GM15510 (cell line): ENCODE measurements around the gene MYH2.

Source experiments
- POLR2A ChIP-seq: IDR thresholded peaks from 3 replicates; pipeline ENCODE4 v1.6.1; 2011; ENCODE audit warnings: borderline replicate concordance; ENCODE audit not compliant: insufficient read length; ENCODE audit errors: extremely low read depth

Gene MYH2

DNA sequence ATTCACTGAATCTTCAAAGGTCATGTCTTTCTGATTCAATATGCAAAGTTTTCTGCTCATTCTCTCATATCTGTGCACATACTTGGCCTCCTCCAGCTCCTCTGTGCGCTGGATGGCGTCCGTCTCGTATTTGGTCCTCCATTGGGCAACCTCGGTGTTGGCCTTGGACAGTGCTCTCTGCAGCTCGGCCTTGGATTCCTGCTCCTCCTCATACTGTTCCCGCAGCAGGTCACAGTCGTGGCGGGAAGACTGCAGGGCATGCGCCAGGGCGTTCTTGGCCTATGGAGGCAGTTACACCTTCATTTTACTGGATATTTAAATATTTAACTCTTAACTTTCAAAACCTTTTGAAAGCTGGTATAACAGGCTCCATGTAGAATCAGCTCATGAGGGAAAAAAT lies 22.9 kb downstream of the MYH2 start:
- no peak for TF ChIP-seq POLR2A

DNA sequence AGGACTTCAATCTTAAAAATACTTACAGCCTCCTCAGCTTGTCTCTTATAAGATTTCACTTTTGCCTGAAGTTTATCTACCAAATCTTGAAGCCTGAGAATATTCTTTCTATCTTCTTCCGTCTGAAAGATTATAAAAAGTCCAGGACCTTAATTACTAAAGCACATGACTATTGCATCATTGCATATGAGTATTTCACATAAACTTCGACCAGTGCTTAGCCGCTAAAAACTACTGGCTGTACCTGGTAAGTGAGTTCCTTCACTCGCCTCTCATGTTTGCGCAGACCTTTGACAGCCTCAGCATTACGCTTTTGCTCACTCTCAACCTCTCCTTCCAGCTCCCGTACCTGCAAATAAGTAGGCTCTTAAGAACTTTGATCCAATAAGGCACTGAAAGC lies 26.4 kb downstream of the MYH2 start:
- TF ChIP-seq POLR2A, result no peak

DNA sequence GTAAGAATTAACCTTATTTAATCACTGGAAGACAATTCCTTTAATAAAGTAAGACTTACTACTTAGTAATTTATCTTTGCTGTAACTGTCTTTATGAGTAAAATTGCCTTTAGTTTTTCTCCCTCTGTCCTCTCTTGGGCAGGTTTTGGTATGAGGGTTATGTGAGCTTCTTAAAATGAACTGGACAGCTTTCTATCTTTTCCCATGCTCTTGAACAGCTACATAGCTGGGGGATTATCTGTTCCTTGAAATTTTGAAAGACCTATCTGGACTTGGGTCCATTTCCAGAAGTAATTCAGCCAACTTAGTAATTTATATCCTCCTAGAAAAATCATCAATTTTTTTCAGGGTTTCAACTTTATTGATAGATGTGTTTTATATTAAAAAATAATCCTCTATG lies 27.5 kb downstream of the MYH2 start:
- TF ChIP-seq POLR2A, result no peak

DNA sequence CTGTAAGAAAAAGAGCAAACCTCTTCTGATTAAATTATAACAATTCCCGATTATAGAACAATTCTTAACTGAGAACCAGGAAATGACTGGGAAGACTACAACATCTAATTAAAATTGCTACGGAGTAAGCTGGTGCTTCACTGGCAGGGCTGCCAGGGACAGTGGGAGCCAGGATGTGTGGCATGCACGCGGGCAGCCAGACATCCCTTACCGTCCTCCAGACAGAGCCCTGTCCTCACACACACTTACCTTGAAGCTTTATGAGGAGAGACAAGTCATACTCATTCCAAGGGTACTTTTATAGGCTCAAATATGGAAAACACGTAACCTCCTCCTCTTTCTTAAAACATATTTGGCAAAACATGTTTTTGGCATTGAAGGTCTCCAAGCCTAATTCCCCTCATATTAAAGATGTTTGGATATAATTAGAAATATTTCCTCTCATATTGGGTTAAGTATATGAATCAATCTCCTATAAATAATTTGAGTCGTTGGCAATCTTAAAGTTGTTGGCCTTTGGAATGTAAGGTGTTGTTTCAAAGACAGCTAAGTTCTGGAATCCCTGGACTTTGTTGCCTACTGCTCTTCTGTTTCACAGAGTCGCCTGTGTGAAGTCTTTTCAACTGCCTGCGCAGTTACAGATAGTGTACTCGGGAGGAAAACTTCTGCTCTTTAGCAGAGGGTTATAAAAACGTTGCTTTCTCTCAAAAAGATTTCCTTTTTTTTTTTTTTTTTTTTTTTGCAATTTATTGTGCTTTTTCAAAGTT lies 31.0 kb downstream of the MYH2 start, which contains the start of gene MYH1:
Gene MYH1 (minus strand): TSS at position 272 of the 767 bp plus-strand sequence. CDS start 1,900 bp downstream, outside the sequence.
- TF ChIP-seq POLR2A, result no peak

DNA sequence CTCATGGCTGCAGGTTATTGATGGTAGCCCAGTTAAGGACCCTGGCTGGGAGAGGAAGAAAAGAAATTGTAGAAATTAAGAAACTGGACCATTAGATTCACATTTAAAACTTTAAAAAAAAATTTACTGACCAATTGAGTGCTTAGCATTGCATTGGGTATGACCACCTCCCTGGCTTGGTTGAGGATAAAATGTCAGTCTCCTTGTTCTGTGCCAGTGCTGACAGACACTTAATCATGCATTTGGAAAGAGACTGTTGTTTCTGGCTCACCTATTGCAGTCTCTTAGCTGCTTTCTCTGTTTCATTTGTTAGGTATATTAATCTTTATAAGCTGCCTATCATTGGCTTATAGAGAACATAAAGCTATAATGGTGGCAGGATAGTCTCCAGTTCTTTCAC lies 32.8 kb downstream of the MYH2 start:
- no peak for TF ChIP-seq POLR2A

DNA sequence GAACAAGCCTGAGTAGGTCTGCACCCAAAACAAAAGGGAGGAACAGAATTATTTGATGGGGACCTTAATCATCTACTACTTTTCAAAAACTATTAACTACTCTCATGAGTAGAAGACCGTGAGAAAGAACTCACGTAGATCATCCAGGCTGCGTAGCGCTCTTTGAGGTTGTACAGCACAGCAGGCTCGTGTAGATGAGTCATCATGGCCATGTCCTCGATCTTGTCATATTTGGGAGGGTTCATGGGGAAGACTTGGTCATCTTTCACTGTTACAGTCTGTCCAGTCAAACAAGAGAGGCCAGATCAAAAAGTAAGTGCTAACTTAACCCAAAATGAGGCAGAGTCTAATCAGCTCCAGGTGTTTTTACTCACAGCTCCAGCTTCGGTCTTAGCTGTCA lies 33.4 kb downstream of the MYH2 start:
- TF ChIP-seq POLR2A, result no peak

DNA sequence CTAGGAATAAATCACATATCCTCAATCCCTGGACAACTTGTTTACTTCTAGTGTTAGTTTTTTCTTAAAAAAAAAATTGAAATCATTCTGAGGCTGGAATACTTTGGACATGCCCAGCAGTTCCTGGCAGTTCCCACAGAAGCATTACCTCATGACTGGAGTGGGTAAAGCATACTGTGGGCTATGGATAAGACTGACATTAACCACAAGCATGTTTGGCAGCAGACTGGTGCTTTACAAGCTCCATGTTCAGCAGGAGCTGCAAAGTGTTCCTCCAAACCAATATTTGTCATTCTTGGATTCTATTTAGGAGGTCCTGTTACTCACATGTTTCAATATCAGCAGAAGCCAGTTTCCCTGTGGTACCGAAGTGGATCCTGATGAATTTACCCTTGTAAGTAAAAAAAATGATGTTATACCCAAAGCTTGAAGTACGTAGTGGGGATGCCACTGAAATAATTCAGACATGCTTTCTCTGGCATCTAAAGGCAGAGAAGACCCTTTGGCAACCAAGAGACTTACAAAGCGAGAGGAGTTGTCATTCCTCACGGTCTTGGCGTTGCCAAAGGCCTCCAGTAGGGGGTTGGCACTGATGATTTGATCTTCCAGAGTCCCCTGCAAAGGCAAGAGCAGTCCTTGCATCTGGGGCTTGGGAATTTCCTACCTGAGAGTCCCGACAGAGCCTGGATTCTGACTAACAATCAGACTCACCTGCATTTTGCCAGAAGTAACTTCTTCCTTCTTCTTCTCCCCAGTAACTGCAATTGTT lies 36.0 kb downstream of the MYH2 start:
- TF ChIP-seq POLR2A, result no peak

DNA sequence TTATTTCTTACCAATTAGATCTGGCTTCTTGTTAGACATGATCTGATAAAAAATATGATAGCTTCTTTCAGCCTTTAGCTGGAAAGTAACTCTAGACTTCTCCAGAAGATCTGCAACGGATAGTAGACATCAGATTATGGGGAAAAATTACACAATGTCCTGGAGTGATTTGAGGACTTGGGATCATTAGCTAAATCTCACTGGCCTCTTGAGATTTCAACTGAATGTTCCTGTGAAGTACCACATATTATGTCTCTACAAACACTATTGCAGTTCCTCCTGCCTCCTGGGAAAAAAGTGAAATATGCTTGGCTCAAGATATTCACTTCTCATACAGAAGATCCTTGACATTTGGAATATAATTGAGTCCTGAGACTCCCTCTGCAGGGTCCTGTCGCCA lies 36.6 kb downstream of the MYH2 start:
- no peak for TF ChIP-seq POLR2A

DNA sequence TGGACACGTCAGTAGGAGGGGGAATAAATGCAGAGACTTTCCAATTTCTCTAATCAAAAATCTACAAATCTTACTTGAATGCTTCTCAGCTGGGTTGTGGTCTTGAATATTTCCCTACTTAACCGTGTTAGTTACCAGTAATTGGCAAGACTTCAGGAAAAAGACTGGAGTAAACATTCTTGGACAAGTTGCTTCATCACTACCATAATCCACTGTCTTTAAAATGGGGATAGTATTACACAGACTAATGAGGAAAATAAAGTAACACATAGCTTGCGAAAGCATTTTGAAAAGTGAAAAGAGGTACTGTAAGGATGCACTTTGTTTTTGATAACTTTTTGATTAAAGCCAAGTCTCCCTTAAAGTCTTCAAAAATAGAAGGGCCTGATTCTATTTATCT lies 49.5 kb downstream of the MYH2 start:
- TF ChIP-seq POLR2A, result no peak

DNA sequence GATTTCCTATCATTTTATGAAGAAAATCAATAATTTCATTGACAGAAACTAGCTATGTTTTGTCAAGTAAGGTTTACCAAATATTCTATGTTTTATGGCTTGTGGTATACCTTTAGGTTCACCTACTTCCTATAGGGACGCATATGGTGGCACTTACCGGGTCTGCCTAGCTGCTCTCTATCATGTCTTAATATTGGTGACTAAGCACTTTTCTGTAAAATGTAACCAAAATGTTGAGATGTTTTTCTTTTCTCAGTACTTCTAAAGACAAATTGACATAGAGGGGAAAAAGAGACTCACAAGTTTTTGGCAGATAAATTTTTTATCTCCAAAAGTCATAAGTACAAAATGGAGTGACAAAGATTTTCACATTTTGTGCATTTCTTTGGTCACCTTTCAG lies 57.5 kb downstream of the MYH2 start:
- TF ChIP-seq POLR2A, result no peak

DNA sequence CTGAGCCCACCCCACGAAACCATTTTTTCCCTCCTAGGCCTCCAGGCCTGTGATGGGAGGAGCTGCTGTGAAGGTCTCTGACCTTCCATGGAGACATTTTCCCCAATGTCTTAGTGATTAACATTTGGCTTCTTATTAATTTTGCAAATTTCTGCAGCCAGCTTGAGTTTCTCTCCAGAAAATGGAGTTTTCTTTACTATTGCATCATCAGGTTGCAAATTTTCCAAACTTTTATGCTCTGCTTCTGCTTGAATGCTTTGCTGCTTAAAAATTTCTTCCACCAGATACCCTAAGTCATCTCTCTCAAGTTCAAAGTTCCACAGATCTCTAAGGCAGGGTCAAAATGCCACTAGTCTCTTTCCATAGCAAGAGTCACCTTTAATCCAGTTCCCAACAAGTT lies 67.2 kb downstream of the MYH2 start:
- TF ChIP-seq POLR2A, result no peak

DNA sequence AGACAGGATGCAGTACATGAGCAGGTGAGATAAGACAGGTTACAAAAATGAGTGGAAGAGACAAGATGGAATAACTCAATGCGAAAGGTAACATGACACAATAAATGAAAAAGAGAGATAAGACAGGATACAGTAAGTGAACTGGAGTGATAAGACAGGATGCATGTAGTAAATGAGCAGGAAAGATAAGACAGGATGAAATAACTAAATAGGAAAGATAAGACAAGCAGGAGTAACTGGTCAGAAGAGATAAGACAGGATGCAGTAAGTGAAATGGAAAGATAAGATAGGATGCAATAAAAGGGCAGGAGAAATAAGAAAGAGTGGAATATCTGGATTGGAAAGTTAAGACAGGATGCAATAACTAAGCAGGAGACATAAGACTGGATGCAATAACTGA lies 71.8 kb downstream of the MYH2 start:
- no peak for TF ChIP-seq POLR2A

DNA sequence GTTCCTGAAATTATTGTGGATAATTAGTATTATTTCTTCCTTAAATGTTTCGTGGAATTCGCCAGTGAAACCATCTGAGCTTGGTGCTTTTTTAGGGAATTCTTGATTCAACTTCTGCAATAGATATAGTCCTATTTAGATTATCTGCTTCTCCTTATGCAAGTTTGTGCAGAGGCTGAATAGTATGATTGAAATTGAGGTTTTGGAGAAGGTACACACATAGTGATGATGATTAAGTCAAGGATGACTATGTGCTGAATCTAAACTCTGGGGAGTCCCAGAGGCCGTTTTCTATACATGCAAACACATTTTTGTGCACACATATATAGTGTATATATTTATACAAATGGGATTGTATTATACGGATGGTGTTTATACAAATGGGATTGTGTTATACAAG lies 74.9 kb downstream of the MYH2 start:
- no peak for TF ChIP-seq POLR2A

DNA sequence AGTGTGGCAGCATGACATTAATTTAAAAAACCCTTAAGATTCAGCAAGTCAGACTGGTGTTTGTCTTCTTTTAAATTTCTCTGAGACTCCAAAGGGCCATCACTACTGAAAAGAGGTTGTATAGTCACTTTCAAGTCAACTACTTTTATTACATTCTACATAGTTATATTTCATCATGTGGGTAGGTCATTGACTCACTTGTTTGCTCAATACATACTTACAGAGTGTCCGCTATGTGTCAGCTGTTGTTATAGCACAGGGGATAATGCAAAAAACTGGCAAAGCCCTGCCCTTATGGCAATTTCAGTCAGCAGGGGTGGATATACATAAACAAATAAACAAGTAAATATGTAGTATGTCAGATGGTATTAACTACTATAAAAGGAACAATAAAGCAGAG lies 77.6 kb downstream of the MYH2 start:
- no peak for TF ChIP-seq POLR2A
